Calu3 (cell line): ENCODE measurements around the gene TRIM38. TPM values are rescaled to one million over a fixed set of nuclear protein-coding genes. Genes with fewer than 3 reads are reported as not detected.

Source experiments
- BruUV-seq: library from RNA; stranded (reverse); fragments of 400-500 nt; replicated peaks from 2 replicates; lab custom pipeline; 2021; lab: Mats Ljungman, UMichigan
- CTCF ChIA-PET: fragments of 300-600 bp; sonication (Branson Sonifier 250); formaldehyde crosslinking; loops from one replicate; lab custom pipeline; 2022; ENCODE audit warnings: antibody characterized with exemption; lab: Charles Lee
- DNase-seq: peaks from one replicate; pipeline ENCODE4 v3.0.0; 2022
- H3K27ac Mint-ChIP-seq: one replicate; pipeline ENCODE4 v1.8.0; 2022; ENCODE audit warnings: mixed read lengths; ENCODE audit not compliant: unreplicated experiment
- H3K27me3 Mint-ChIP-seq: one replicate; pipeline ENCODE4 v1.8.0; 2022; ENCODE audit warnings: mixed read lengths; ENCODE audit not compliant: unreplicated experiment
- H3K36me3 Mint-ChIP-seq: one replicate; pipeline ENCODE4 v1.8.0; 2022; ENCODE audit warnings: mild to moderate bottlenecking, moderate library complexity, mixed read lengths; ENCODE audit not compliant: insufficient read depth, unreplicated experiment
- H3K4me1 Mint-ChIP-seq: one replicate; pipeline ENCODE4 v1.8.0; 2022; ENCODE audit warnings: mild to moderate bottlenecking, low read depth, mixed read lengths; ENCODE audit not compliant: unreplicated experiment
- H3K4me3 Mint-ChIP-seq: one replicate; pipeline ENCODE4 v1.8.0; 2022; ENCODE audit warnings: mild to moderate bottlenecking, low read depth, moderate library complexity, mixed read lengths; ENCODE audit not compliant: unreplicated experiment
- H3K9me3 Mint-ChIP-seq: one replicate; pipeline ENCODE4 v1.8.0; 2022; ENCODE audit warnings: low read depth, mixed read lengths; ENCODE audit not compliant: unreplicated experiment
- intact Hi-C: fragments of 100-400 bp; cut with micrococcal nuclease; formaldehyde crosslinking; loops from one replicate; pipeline ENCODE4 v1.10.0; 2022; ENCODE audit not compliant: unreplicated experiment
- total RNA-seq: library from RNA; stranded (reverse); gene quantifications from 2 replicates; pipeline ENCODE4 v1.2.3, GENCODE V29; 2022
- TF ChIP-seq, protein P1 (sequence below): fragments of 200-600 bp; IDR thresholded peaks from one replicate; pipeline ENCODE4 v1.8.0; 2022; ENCODE audit warnings: antibody characterized with exemption; ENCODE audit not compliant: unreplicated experiment

The TRIM38 gene
- total RNA-seq, 1 experiment from 2014 or later = 20.6 TPM

GRCh38 chr6:25975923-25976560 is 13.4 kb downstream of the TRIM38 start:
- CTCF ChIA-PET = no interaction called here
- Mint-ChIP-seq H3K27me3 (no peaks in the 10 kb centered on the region), H3K27ac (no peak overlapping the region), H3K9me3 (no peaks in the 10 kb centered on the region), H3K4me3 (no peak overlapping the region), H3K4me1 (peaks cover 12% of the 10 kb centered on the region), H3K36me3 (peaks cover 48% of the 10 kb centered on the region)
- DNase-seq = no peak
- BruUV-seq = no TSS peak
- intact Hi-C loops = no loop called here
- TF ChIP-seq, protein P1, sequence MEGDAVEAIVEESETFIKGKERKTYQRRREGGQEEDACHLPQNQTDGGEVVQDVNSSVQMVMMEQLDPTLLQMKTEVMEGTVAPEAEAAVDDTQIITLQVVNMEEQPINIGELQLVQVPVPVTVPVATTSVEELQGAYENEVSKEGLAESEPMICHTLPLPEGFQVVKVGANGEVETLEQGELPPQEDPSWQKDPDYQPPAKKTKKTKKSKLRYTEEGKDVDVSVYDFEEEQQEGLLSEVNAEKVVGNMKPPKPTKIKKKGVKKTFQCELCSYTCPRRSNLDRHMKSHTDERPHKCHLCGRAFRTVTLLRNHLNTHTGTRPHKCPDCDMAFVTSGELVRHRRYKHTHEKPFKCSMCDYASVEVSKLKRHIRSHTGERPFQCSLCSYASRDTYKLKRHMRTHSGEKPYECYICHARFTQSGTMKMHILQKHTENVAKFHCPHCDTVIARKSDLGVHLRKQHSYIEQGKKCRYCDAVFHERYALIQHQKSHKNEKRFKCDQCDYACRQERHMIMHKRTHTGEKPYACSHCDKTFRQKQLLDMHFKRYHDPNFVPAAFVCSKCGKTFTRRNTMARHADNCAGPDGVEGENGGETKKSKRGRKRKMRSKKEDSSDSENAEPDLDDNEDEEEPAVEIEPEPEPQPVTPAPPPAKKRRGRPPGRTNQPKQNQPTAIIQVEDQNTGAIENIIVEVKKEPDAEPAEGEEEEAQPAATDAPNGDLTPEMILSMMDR = no peak

DNA sequence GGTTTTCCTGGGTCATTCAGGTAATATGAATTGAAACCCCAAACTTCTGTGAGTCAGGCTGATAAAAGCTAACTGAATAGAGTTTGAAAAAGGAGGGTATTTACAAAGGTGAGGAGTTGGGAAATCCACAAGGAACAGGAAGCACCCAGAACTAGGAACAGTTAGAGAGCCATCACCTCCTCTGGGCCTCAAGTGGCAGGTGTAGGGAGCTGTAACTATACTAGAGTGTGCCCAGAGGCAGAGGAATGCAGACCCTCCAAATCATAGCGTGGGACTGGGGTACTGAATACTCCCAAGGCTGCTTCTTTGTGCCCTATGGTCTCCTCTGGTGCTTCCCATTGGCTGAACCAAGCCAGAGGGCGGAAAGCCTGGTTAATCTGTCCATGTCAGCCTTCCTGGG is 18.3 kb downstream of the TRIM38 start:
- Mint-ChIP-seq H3K27ac (no peak overlapping the region), H3K36me3 (peaks cover 50% of the 10 kb centered on the region), H3K4me3 (no peak overlapping the region), H3K27me3 (no peaks in the 10 kb centered on the region), H3K9me3 (no peaks in the 10 kb centered on the region), H3K4me1 (no peaks in the 10 kb centered on the region)
- no peak for DNase-seq
- BruUV-seq = no TSS peak
- intact Hi-C loops = no loop called here
- CTCF ChIA-PET = no interaction called here
- TF ChIP-seq, protein P1 = no peak

DNA sequence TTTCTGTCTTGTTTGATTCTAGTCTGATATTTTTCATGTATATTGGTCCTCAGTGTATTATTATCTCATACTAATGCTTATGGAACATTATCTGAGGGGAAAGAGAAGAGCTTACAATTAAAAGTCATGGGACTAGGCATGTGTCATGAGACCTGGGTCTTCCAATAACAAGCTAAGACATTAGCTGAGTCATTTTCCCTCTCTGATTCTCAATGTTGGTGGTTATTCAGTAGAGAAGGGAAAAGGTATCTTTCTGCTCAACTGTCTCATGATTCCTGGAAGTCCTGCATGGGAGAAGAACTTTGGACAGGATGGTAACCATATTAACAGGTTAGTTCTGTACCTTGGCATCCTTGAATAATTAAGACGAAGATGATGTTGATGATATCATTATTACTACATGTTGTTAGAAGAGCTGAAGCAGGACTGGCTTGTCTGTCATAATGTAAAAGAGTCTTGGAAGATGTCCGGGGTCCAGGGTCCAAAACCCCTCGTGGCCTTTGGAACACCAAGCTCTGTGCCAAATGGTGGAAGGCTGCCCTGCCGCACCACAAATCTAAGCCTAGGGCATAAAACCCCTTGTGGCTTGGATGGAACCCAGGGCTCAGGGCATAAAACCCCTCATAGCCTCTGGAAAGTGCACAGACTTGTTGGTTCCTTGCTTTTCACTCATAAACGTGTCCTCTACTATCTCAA is 19.1 kb downstream of the TRIM38 start:
- no TSS peak for BruUV-seq
- intact Hi-C loops = no loop called here
- TF ChIP-seq, protein P1 = no peak
- no peaks in the 10 kb centered on the region for H3K27me3 Mint-ChIP-seq
- H3K4me3 Mint-ChIP-seq = no peak overlapping the region
- H3K36me3 Mint-ChIP-seq = peaks cover 50% of the 10 kb centered on the region
- H3K4me1 Mint-ChIP-seq = no peaks in the 10 kb centered on the region
- CTCF ChIA-PET = no interaction called here
- no peak for DNase-seq
- no peaks in the 10 kb centered on the region for H3K9me3 Mint-ChIP-seq
- H3K27ac Mint-ChIP-seq = no peak overlapping the region

DNA sequence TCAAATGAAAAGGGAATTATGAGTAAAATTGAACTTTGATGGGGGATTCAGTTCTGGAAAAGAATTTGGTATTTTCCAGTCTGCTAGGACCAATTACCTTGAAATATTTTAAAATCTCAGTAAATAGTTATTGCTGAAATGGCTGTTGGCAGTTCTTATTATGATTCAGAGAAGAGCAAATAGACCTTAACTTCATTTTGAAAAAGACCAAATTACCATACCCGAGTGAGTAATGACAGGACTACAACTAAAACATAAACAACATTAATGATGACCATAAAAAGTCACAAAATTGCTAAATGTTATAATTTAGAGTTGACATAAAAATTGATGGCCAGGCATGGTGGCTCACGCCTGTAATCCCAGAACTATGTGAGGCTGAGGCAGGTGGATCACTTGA is 21.7 kb downstream of the TRIM38 start:
- H3K9me3 Mint-ChIP-seq = no peaks in the 10 kb centered on the region
- TF ChIP-seq, protein P1 = no peak
- no peak overlapping the region for H3K27ac Mint-ChIP-seq
- no peak overlapping the region for H3K4me3 Mint-ChIP-seq
- no peaks in the 10 kb centered on the region for H3K27me3 Mint-ChIP-seq
- intact Hi-C loops = no loop called here
- BruUV-seq = no TSS peak
- CTCF ChIA-PET = no interaction called here
- H3K4me1 Mint-ChIP-seq = no peaks in the 10 kb centered on the region
- DNase-seq = no peak
- H3K36me3 Mint-ChIP-seq = peaks cover 57% of the 10 kb centered on the region
